SK-N-SH treated with all-trans-retinoic acid at 6 μM for 48 hours (cell line): ENCODE data around the gene CBLB.

Experiments
- ATAC-seq: fragments of 200-7000 bp; cut with Tn5 transposase; 3 replicates; pipeline ENCODE4 v1.9.1; 2020; ENCODE audit warnings: mild to moderate bottlenecking, moderate library complexity
- ARNTL ChIP-seq: fragments of 450-650 bp; formaldehyde crosslinking; IDR thresholded peaks from 2 replicates; pipeline ENCODE4 v1.5.0; 2020; ENCODE audit warnings: low read depth, mild to moderate bottlenecking, moderate library complexity, borderline replicate concordance
- BACH2 ChIP-seq: fragments of 250-450 bp; sonication (Bioruptor Pico); IDR thresholded peaks from 2 replicates; pipeline ENCODE4 v1.9.0; 2021; ENCODE audit warnings: mild to moderate bottlenecking, borderline replicate concordance
- CREB5 ChIP-seq: fragments of 250-450 bp; sonication (Bioruptor Pico); IDR thresholded peaks from 2 replicates; pipeline ENCODE4 v1.5.1; 2020; ENCODE audit warnings: low read depth, mild to moderate bottlenecking, moderate library complexity
- CSDC2 ChIP-seq: fragments of 250-450 bp; sonication (Bioruptor Pico); IDR thresholded peaks from 2 replicates; pipeline ENCODE4 v1.5.0; 2020; ENCODE audit warnings: mild to moderate bottlenecking, moderate library complexity
- CSRNP3 ChIP-seq: fragments of 250-450 bp; sonication (Bioruptor Pico); IDR thresholded peaks from 2 replicates; pipeline ENCODE4 v1.5.1; 2021; ENCODE audit warnings: mild to moderate bottlenecking, moderate library complexity
- ESRRG ChIP-seq: fragments of 250-450 bp; sonication (Bioruptor Pico); IDR thresholded peaks from 2 replicates; pipeline ENCODE4 v1.6.1; 2021; ENCODE audit warnings: mild to moderate bottlenecking
- ISL1 ChIP-seq: fragments of 250-450 bp; sonication (Bioruptor Pico); IDR thresholded peaks from 2 replicates; pipeline ENCODE4 v2.1.2; 2022; ENCODE audit warnings: mild to moderate bottlenecking, moderate library complexity
- OSR1 ChIP-seq: fragments of 250-450 bp; sonication (Bioruptor Pico); IDR thresholded peaks from 2 replicates; pipeline ENCODE4 v1.8.0; 2022; ENCODE audit warnings: moderate library complexity, mild to moderate bottlenecking, inconsistent platforms
- PATZ1 ChIP-seq: fragments of 250-450 bp; sonication (Bioruptor Pico); IDR thresholded peaks from 2 replicates; pipeline ENCODE4 v1.8.0; 2020; ENCODE audit warnings: mild to moderate bottlenecking, moderate library complexity, borderline replicate concordance
- POU6F1 ChIP-seq: fragments of 250-450 bp; sonication (Bioruptor Pico); IDR thresholded peaks from 2 replicates; pipeline ENCODE4 v1.8.0; 2021; ENCODE audit warnings: low read depth, mild to moderate bottlenecking, moderate library complexity, borderline replicate concordance
- PPARA ChIP-seq: fragments of 250-450 bp; sonication (Bioruptor Pico); IDR thresholded peaks from 2 replicates; pipeline ENCODE4 v1.5.0; 2020; ENCODE audit warnings: mild to moderate bottlenecking, borderline replicate concordance
- RARB ChIP-seq: fragments of 250-450 bp; sonication (Bioruptor Pico); IDR thresholded peaks from 2 replicates; pipeline ENCODE4 v1.8.0; 2021; ENCODE audit warnings: mild to moderate bottlenecking, moderate library complexity
- SNAI2 ChIP-seq: fragments of 250-450 bp; sonication (Bioruptor Pico); IDR thresholded peaks from 2 replicates; pipeline ENCODE4 v1.5.0; 2020; ENCODE audit warnings: mild to moderate bottlenecking, moderate library complexity
- TCF4 ChIP-seq: fragments of 250-450 bp; sonication (Bioruptor Pico); IDR thresholded peaks from 2 replicates; pipeline ENCODE4 v1.8.0; 2021; ENCODE audit warnings: mild to moderate bottlenecking, moderate library complexity, borderline replicate concordance
- TOX ChIP-seq: fragments of 250-450 bp; sonication (Bioruptor Pico); IDR thresholded peaks from 2 replicates; pipeline ENCODE4 v1.8.0; 2021; ENCODE audit warnings: mild to moderate bottlenecking, moderate library complexity, borderline replicate concordance
- TSHZ2 ChIP-seq: fragments of 250-450 bp; sonication (Bioruptor Pico); IDR thresholded peaks from 2 replicates; pipeline ENCODE4 v1.5.0; 2020; ENCODE audit warnings: mild to moderate bottlenecking, moderate library complexity
- ZC3H10 ChIP-seq: fragments of 250-450 bp; sonication (Bioruptor Pico); IDR thresholded peaks from 2 replicates; pipeline ENCODE4 v1.5.1; 2021; ENCODE audit warnings: mild to moderate bottlenecking, moderate library complexity
- ZFP3 ChIP-seq: fragments of 250-450 bp; sonication (Bioruptor Pico); IDR thresholded peaks from 2 replicates; pipeline ENCODE4 v1.5.0; 2020; ENCODE audit warnings: mild to moderate bottlenecking, moderate library complexity
- ZFP30 ChIP-seq: fragments of 450-650 bp; formaldehyde crosslinking; IDR thresholded peaks from 2 replicates; pipeline ENCODE4 v1.5.0; 2022; ENCODE audit warnings: mild to moderate bottlenecking, moderate library complexity
- ZNF565 ChIP-seq: fragments of 450-650 bp; formaldehyde crosslinking; conservative IDR thresholded peaks from 2 replicates; pipeline ENCODE4 v1.5.0; 2020; ENCODE audit warnings: low read depth, mild to moderate bottlenecking, moderate library complexity
- ZNF70 ChIP-seq: fragments of 450-650 bp; formaldehyde crosslinking; IDR thresholded peaks from 2 replicates; pipeline ENCODE4 v1.5.0; 2020; ENCODE audit warnings: mild to moderate bottlenecking, moderate library complexity
- ZNF8 ChIP-seq: fragments of 450-650 bp; formaldehyde crosslinking; IDR thresholded peaks from 2 replicates; pipeline ENCODE4 v1.5.0; 2020; ENCODE audit warnings: mild to moderate bottlenecking, moderate library complexity

CBLB gene

GRCh38 chr3:105862217-105862616 lies 6.6 kb downstream of the CBLB start:
- no peak for ATAC-seq
- no peak for TF ChIP-seq PPARA
- no peak for TF ChIP-seq CSDC2 (CRISPR knock-in tag)
- TF ChIP-seq ZNF565 (CRISPR knock-in tag), result no peak
- no peak for TF ChIP-seq ZC3H10 (CRISPR knock-in tag)
- TF ChIP-seq TSHZ2 (CRISPR knock-in tag), result no peak
- TF ChIP-seq TOX (CRISPR knock-in tag), result no peak
- no peak for TF ChIP-seq TCF4
- TF ChIP-seq POU6F1 (CRISPR knock-in tag), result no peak
- TF ChIP-seq CSRNP3 (CRISPR knock-in tag), result no peak
- no peak for TF ChIP-seq OSR1
- no peak for TF ChIP-seq ARNTL (CRISPR knock-in tag)
- no peak for TF ChIP-seq ZFP3 (CRISPR knock-in tag)
- TF ChIP-seq ESRRG (CRISPR knock-in tag), result no peak
- TF ChIP-seq CREB5 (CRISPR knock-in tag), result no peak
- no peak for TF ChIP-seq ISL1
- TF ChIP-seq SNAI2 (CRISPR knock-in tag), result no peak
- TF ChIP-seq RARB (CRISPR knock-in tag), result no peak
- TF ChIP-seq PATZ1 (CRISPR knock-in tag), result no peak
- TF ChIP-seq ZFP30, result no peak
- no peak for TF ChIP-seq BACH2 (CRISPR knock-in tag)

- ATAC-seq, result no peak
- TF ChIP-seq POU6F1 (CRISPR knock-in tag) (no peak), ZFP3 (CRISPR knock-in tag) (no peak), CSRNP3 (CRISPR knock-in tag) (no peak), RARB (CRISPR knock-in tag) (no peak), OSR1 (no peak), TOX (CRISPR knock-in tag) (no peak), ZNF8 (CRISPR knock-in tag) (no peak), ZFP30 (no peak), ZNF565 (CRISPR knock-in tag) (no peak), ZNF70 (CRISPR knock-in tag) (no peak), TSHZ2 (CRISPR knock-in tag) (no peak), BACH2 (CRISPR knock-in tag) (no peak), CSDC2 (CRISPR knock-in tag) (no peak), TCF4 (no peak), ZC3H10 (CRISPR knock-in tag) (no peak)
Observed at GRCh38 chr3:105860641-105861040, 8.2 kb downstream of the CBLB start.
